Activated naive CD4-positive, alpha-beta T cell treated with anti-CD3 and anti-CD28 coated beads for 36 hours (primary cell): Measurements from ENCODE around the gene NTN4. TPM values are rescaled to one million over a fixed set of nuclear protein-coding genes. Genes with fewer than 3 reads are reported as not detected.
"Not testable (repeated sequence)": the region's sequence is repeated elsewhere in the genome, so short reads cannot be mapped to it uniquely, and the experiment has no call there.

Experiments
- CTCF ChIA-PET: fragments of 350-600 bp; sonication (Branson Sonifier 250); formaldehyde crosslinking; loops from one replicate; lab custom pipeline; 2021; ENCODE audit warnings: antibody characterized with exemption; lab: Charles Lee
- DNase-seq: peaks from one replicate; pipeline ENCODE4 v3.0.0-alpha.2; 2020
- H3K27ac Mint-ChIP-seq: one replicate; pipeline ENCODE4 v1.8.0; 2021; ENCODE audit warnings: mild to moderate bottlenecking, mixed read lengths
- H3K27me3 Mint-ChIP-seq: one replicate; pipeline ENCODE4 v1.8.0; 2021; ENCODE audit warnings: low read depth, mixed read lengths
- H3K36me3 Mint-ChIP-seq: one replicate; pipeline ENCODE4 v1.8.0; 2021; ENCODE audit warnings: low read depth, mixed read lengths
- H3K4me1 Mint-ChIP-seq: one replicate; pipeline ENCODE4 v1.8.0; 2021; ENCODE audit warnings: low read depth, mixed read lengths
- H3K4me3 Mint-ChIP-seq: one replicate; pipeline ENCODE4 v1.8.0; 2021; ENCODE audit warnings: mild to moderate bottlenecking, moderate library complexity, mixed read lengths
- H3K9me3 Mint-ChIP-seq: one replicate; pipeline ENCODE4 v1.8.0; 2021; ENCODE audit warnings: mixed read lengths
- intact Hi-C: fragments of 100-400 bp; cut with micrococcal nuclease; formaldehyde crosslinking; loops from one replicate; pipeline ENCODE4 v1.15.1; 2023
- total RNA-seq, 2 experiments: library from RNA; stranded (reverse); gene quantifications; one replicate each; pipeline ENCODE4 v1.2.3, GENCODE V29; 2021

Gene NTN4
- total RNA-seq, 2 experiments from 2014 or later, result not detected

DNA sequence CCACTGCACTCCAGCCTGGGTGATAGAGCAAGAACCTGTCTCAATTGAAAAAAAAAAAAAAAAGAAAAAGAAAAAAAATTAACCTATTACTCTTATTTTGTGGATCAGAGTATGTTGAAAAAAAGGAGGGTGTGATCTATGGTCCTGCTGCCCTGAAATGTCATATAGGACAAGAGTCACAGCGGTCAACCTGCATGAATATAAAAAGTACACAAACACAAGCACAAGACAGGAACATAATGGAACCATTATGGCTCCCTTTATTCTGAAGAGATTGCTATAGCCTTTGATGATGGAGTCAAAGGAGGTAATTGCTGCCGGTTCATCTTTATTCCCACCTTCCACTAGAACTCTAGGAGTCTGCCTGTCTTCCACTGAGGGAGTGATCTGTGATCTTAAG lies 96.9 kb downstream of the NTN4 start:
- CTCF ChIA-PET, result interaction anchor here (0.6 kb wide), 1 partner anchor 9 kb away, joined by 5 read pairs; no protein-coding TSS in a partner anchor
- H3K27ac Mint-ChIP-seq, result no peak overlapping the region

DNA sequence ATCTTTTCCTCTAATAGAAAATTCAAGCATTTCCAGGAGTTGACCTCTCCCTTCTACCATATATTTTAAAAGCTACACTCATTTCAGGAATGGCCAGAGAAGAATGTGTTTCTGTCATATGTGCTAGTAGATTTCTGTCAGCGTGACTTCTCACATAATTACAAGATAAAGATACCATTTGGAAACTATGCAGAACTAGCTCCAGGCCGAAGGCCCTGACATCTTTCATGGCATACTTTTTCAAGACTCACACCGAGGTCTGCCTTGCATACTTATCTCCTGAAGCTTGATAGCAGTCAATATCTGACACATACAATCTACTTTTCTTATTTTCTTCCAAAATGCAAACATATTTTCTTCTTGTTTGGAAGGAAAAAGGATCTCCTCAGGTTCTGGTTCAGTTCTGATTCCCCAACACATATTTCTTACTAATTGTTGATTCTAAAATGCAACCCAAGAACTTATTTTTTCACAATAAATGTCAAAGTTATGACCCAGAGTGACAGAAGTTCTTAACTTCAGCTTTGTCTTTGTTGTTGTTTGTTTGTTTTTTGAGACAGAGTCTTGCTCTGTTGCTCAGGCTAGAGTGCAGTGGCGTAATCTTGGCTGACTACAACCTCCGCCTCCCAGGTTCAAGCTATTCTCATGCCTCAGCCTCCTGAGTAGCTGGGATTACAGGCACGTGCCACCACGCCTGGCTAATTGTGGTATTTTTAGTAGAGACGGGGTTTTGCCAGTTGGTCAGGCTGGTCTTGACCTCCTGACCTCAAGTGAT lies 99.5 kb downstream of the NTN4 start:
- H3K4me3 Mint-ChIP-seq, result no peak overlapping the region
- H3K27me3 Mint-ChIP-seq, result peaks cover 2% of the 10 kb centered on the region
- intact Hi-C loops, result no loop called here
- no peak overlapping the region for H3K27ac Mint-ChIP-seq
- no peaks in the 10 kb centered on the region for H3K36me3 Mint-ChIP-seq
- H3K9me3 Mint-ChIP-seq, result no peaks in the 10 kb centered on the region
- CTCF ChIA-PET, result no interaction called here
- DNase-seq, result no peak
- H3K4me1 Mint-ChIP-seq, result no peaks in the 10 kb centered on the region

More for the DNA sequence above, 96.9 kb downstream of the NTN4 start:
- no peak for DNase-seq
- Mint-ChIP-seq H3K4me1 (no peaks in the 10 kb centered on the region), H3K27me3 (peaks cover 2% of the 10 kb centered on the region), H3K36me3 (no peaks in the 10 kb centered on the region), H3K9me3 (no peaks in the 10 kb centered on the region), H3K4me3 (no peak overlapping the region)
- intact Hi-C loops, result no loop called here

- Mint-ChIP-seq H3K9me3 (no peaks in the 10 kb centered on the region), H3K4me1 (no peaks in the 10 kb centered on the region), H3K4me3 (no peak overlapping the region), H3K36me3 (no peaks in the 10 kb centered on the region), H3K27ac (no peak overlapping the region), H3K27me3 (peaks cover 1% of the 10 kb centered on the region)
- CTCF ChIA-PET, result no interaction called here
- intact Hi-C loops, result no loop called here
- no peak for DNase-seq
These were observed 102.6 kb downstream of the NTN4 start for GRCh38 chr12:95687937-95688336.

DNA sequence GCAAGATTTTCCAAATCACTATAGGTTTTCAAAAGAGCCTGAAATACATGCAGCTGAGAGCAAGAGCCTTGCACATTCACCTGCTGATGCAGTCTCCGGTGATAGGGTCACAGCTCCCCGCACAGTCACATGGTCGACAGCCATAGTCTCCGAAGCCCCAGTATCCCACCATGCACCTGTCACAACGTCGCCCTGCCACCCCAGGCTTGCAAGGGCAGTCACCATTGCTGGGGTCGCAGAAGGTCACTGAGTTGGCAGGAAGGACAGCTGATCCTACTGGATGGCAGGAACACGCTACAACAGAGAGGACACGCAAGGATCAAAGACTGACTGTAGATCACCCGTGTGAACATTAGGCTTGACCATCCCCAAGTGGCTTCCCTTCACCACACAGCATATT lies 107.1 kb downstream of the NTN4 start:
- intact Hi-C loops, result no loop called here
- CTCF ChIA-PET, result interaction anchor here (0.6 kb wide), 1 partner anchor 1120 kb away, joined by 3 read pairs; no protein-coding TSS in a partner anchor
- Mint-ChIP-seq H3K4me1 (no peaks in the 10 kb centered on the region), H3K27ac (no peak overlapping the region), H3K36me3 (no peaks in the 10 kb centered on the region), H3K27me3 (no peaks in the 10 kb centered on the region), H3K9me3 (no peaks in the 10 kb centered on the region), H3K4me3 (no peak overlapping the region)
- DNase-seq, result no peak

DNA sequence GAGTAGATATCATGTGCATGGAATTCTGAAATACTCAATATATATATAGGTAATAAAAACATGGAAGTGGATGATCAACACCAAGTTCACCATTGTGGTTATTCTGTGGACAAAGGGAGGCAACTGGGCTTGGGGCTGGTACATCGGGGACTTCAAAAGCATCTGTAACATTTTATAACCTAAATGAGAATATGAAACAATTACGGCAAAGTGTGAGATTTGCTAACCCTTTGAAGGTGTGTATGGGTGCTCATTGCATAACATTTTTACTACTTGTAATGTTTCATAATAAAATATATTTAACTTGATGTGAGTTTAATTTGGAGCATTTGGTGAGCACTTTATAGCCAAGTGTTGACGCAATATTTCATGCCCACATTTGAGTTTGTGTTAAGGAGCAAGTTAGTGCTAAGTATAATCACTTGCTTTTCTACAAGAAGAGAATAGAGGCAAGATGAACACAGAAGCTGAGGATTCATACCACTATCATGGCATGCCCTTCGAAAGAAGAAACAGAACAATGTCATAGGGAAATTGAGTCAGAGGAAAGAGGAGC lies 109.3 kb downstream of the NTN4 start:
- Mint-ChIP-seq H3K9me3 (peaks cover 4% of the 10 kb centered on the region), H3K27me3 (no peaks in the 10 kb centered on the region), H3K4me1 (no peaks in the 10 kb centered on the region), H3K27ac (no peak overlapping the region), H3K4me3 (no peak overlapping the region), H3K36me3 (peaks cover 3% of the 10 kb centered on the region)
- CTCF ChIA-PET, result no interaction called here
- DNase-seq, result no peak
- intact Hi-C loops, result no loop called here

- H3K27ac Mint-ChIP-seq, result no peak overlapping the region
- no peak for DNase-seq
- H3K9me3 Mint-ChIP-seq, result peaks cover 4% of the 10 kb centered on the region
- no peaks in the 10 kb centered on the region for H3K4me1 Mint-ChIP-seq
- CTCF ChIA-PET, result no interaction called here
- H3K36me3 Mint-ChIP-seq, result peaks cover 3% of the 10 kb centered on the region
- intact Hi-C loops, result no loop called here
- H3K4me3 Mint-ChIP-seq, result no peak overlapping the region
- no peaks in the 10 kb centered on the region for H3K27me3 Mint-ChIP-seq
These were observed 111.9 kb downstream of the NTN4 start for GRCh38 chr12:95678684-95679083.

GRCh38 chr12:95677782-95678181 lies 112.8 kb downstream of the NTN4 start:
- H3K36me3 Mint-ChIP-seq, intact Hi-C loops, H3K4me1 Mint-ChIP-seq, H3K27ac Mint-ChIP-seq, H3K4me3 Mint-ChIP-seq, H3K27me3 Mint-ChIP-seq, H3K9me3 Mint-ChIP-seq, DNase-seq, CTCF ChIA-PET: not testable (repeated sequence)

GRCh38 chr12:95674631-95675030 lies 115.9 kb downstream of the NTN4 start:
- Mint-ChIP-seq H3K9me3 (peaks cover 4% of the 10 kb centered on the region), H3K4me1 (no peaks in the 10 kb centered on the region), H3K27ac (no peak overlapping the region), H3K27me3 (no peaks in the 10 kb centered on the region), H3K36me3 (peaks cover 3% of the 10 kb centered on the region), H3K4me3 (no peak overlapping the region)
- DNase-seq, result no peak
- CTCF ChIA-PET, result no interaction called here
- intact Hi-C loops, result no loop called here

GRCh38 chr12:95674163-95674562 lies 116.4 kb downstream of the NTN4 start:
- intact Hi-C loops, result no loop called here
- Mint-ChIP-seq H3K4me1 (no peaks in the 10 kb centered on the region), H3K36me3 (peaks cover 3% of the 10 kb centered on the region), H3K9me3 (peaks cover 4% of the 10 kb centered on the region), H3K4me3 (no peak overlapping the region), H3K27ac (no peak overlapping the region), H3K27me3 (no peaks in the 10 kb centered on the region)
- DNase-seq, result no peak
- CTCF ChIA-PET, result interaction anchor here (0.7 kb wide), 1 partner anchor 209 kb away, joined by 6 read pairs; no protein-coding TSS in a partner anchor

- Mint-ChIP-seq H3K4me3 (no peak overlapping the region), H3K9me3 (peaks cover 4% of the 10 kb centered on the region), H3K27ac (no peak overlapping the region), H3K27me3 (no peaks in the 10 kb centered on the region), H3K36me3 (peaks cover 3% of the 10 kb centered on the region), H3K4me1 (no peaks in the 10 kb centered on the region)
- intact Hi-C loops, result no loop called here
- CTCF ChIA-PET, result interaction anchor here (0.7 kb wide), 2 partner anchors 210 to 225 kb away, joined by 3 to 6 read pairs; no protein-coding TSS in a partner anchor
- DNase-seq, result no peak
These were observed 117.0 kb downstream of the NTN4 start for GRCh38 chr12:95673576-95673975.

DNA sequence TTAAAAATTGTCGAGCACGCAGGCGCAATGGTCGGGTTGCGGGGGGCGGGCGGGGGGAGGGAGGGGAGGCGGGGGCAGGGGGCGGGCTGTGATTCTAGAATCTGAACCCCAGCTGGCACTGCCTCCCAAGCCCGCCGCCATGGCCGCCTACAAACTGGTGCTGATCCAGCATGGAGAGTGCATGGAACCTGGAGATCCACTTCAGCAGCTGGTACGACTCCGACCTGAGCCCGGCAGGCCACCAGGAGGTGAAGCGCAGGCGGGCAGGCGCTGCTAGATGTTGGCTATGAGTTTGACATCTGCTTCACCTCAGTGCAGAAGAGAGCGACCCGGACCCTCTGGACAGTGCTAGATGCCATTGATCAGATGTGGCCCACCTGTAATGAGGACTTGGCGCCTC lies 118.4 kb downstream of the NTN4 start:
- CTCF ChIA-PET, result no interaction called here
- intact Hi-C loops, result no loop called here
- DNase-seq, result no peak
- Mint-ChIP-seq H3K4me3 (no peak overlapping the region), H3K27ac (no peak overlapping the region), H3K4me1 (no peaks in the 10 kb centered on the region), H3K27me3 (no peaks in the 10 kb centered on the region), H3K9me3 (no peaks in the 10 kb centered on the region), H3K36me3 (no peaks in the 10 kb centered on the region)

GRCh38 chr12:95671265-95671664 lies 119.3 kb downstream of the NTN4 start:
- intact Hi-C loops, result no loop called here

GRCh38 chr12:95663525-95663924 lies 127.0 kb downstream of the NTN4 start:
- DNase-seq, result no peak
- no peaks in the 10 kb centered on the region for H3K9me3 Mint-ChIP-seq
- H3K36me3 Mint-ChIP-seq, result no peaks in the 10 kb centered on the region
- no peaks in the 10 kb centered on the region for H3K4me1 Mint-ChIP-seq
- intact Hi-C loops, result no loop called here
- CTCF ChIA-PET, result no interaction called here
- peaks cover 4% of the 10 kb centered on the region for H3K27me3 Mint-ChIP-seq
- no peak overlapping the region for H3K4me3 Mint-ChIP-seq
- no peak overlapping the region for H3K27ac Mint-ChIP-seq

More at GRCh38 chr12:95671265-95671664, 119.3 kb downstream of the NTN4 start:
- no peak overlapping the region for H3K4me3 Mint-ChIP-seq
- H3K36me3 Mint-ChIP-seq, result no peaks in the 10 kb centered on the region
- H3K27me3 Mint-ChIP-seq, result no peaks in the 10 kb centered on the region
- CTCF ChIA-PET, result no interaction called here
- DNase-seq, result no peak
- H3K9me3 Mint-ChIP-seq, result no peaks in the 10 kb centered on the region
- H3K27ac Mint-ChIP-seq, result no peak overlapping the region
- no peaks in the 10 kb centered on the region for H3K4me1 Mint-ChIP-seq
